ENCODE results near the gene CHN2.

CHN2 gene

DNA sequence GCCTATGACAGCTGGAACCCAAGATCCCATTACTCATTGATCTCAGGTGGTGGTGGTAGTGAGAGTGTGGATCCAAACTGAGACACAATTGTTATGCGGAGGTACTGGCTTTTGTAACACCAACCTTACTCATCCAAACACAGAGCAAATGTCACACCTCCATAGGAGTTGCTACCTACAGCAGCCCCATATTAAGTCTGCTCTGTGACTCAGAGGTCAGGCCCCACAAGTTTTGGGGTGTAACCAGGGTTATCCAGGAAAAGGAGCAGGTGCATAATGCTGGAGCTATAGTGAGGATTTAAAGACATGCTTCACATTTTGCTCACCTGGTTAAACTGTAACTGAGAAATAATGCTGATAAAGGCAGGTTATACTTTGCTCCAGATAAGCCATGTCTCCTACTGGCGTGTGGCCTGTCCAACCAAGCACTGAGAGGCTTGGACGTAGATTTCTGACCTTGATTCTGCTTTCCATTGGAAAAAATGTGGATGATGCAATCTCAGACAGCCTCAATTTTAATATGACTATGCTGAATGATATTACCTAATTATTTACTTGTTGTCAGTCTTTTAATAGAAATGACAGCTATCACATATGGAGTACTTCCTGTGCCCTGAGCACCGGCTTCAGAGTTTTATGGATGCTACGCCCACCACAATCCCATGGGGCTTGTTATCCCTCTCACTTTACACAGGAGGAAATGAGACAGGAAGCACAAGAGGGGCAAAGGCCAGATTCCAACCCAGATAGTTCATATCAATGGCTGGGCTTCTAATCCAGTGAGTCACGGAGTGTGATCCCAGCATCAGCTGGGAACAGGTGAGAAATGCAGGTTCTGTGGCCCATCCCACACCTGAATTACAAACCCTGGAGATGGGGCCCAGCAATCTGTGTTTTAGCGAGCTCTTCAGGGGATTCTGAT, 181.3 kb downstream of the CHN2 start:
- TF ChIP-seq CTCF (IDR thresholded peaks at IDR 0.05; ENCODE audit: low read depth, low read length) = no peak
- H3K4me3 ChIP-seq (ENCODE audit: low read depth, low read length) = no peak overlapping the region

DNA sequence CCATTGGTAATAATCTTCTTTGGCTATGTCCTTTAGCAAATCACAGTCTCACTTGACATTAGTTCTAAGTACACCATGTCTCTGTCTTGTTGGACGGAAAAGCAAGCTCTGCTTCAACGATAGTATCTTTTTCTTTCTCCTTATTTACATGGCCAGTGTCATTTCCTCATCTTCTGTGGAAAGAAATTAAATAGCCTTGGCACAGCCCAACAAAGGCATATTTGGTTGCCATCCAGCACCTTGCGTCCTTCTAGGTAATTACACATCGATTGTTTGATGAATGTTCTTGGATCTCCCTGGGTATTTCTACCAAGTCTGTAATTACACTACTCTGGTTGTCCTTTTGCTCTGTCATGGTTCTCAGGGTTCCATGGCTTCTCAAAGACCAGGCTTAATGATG, 183.1 kb downstream of the CHN2 start:
- TF ChIP-seq CTCF (IDR thresholded peaks at IDR 0.05; ENCODE audit: low read depth, low read length) = no peak
- H3K4me3 ChIP-seq (ENCODE audit: low read depth, low read length) = no peak overlapping the region

- TF ChIP-seq CTCF (IDR thresholded peaks at IDR 0.05; ENCODE audit: low read depth, low read length) = no peak
- H3K4me3 ChIP-seq (ENCODE audit: low read depth, low read length) = no peak overlapping the region
Measured at GRCh38 chr7:29379551-29379950, 185.0 kb downstream of the CHN2 start.

- TF ChIP-seq CTCF (IDR thresholded peaks at IDR 0.05; ENCODE audit: low read depth, low read length) = no peak
- no peak overlapping the region for H3K4me3 ChIP-seq (ENCODE audit: low read depth, low read length)
Measured at GRCh38 chr7:29381206-29382094, 186.9 kb downstream of the CHN2 start.

GRCh38 chr7:29384277-29384676, 189.7 kb downstream of the CHN2 start:
- TF ChIP-seq CTCF (IDR thresholded peaks at IDR 0.05; ENCODE audit: low read depth, low read length) = no peak
- no peak overlapping the region for H3K4me3 ChIP-seq (ENCODE audit: low read depth, low read length)

GRCh38 chr7:29385214-29385814, 190.7 kb downstream of the CHN2 start:
- TF ChIP-seq CTCF (IDR thresholded peaks at IDR 0.05; ENCODE audit: low read depth, low read length) = no peak
- H3K4me3 ChIP-seq (ENCODE audit: low read depth, low read length) = no peak overlapping the region
